Tibial artery (tissue), 4 donors: ENCODE results near the gene CCR3.

Experiments used
- DNase-seq, 2 donors: peaks; one replicate each; pipeline ENCODE4 v3.0.0-alpha.2; 2019
- H3K27ac ChIP-seq, 2 donors: fragments of 200-600 bp; sonication (generic) in 1 of 2; 1 replicate in 1 of 2; 2 replicates in 1 of 2; pipeline ENCODE4 v1.5.1; 2018 to 2019; ENCODE audit warnings: mild to moderate bottlenecking in 1 of 2
- H3K27me3 ChIP-seq, 2 donors: fragments of 200-600 bp; sonication (generic) in 1 of 2; one replicate each; pipeline versions ENCODE4 v1.5.1 to v1.6.0; 2016 to 2019
- H3K36me3 ChIP-seq, 3 donors: fragments of 200-600 bp; sonication (generic) in 2 of 3; one replicate each; pipeline ENCODE4 v1.5.1; 2016 to 2019; ENCODE audit warnings: mild to moderate bottlenecking in 2 of 3
- H3K4me1 ChIP-seq, 4 donors: fragments of 200-600 bp; sonication (generic) in 2 of 4; 1 replicate in 3 of 4; 2 replicates in 1 of 4; pipeline ENCODE4 v1.5.1; 2016 to 2019
- H3K4me3 ChIP-seq, 2 donors: fragments of 200-600 bp; sonication (generic) in 1 of 2; 1 replicate in 1 of 2; 2 replicates in 1 of 2; pipeline ENCODE4 v1.5.1; 2018 to 2019; ENCODE audit warnings: mild to moderate bottlenecking in 2 of 2
- H3K9me3 ChIP-seq, 3 donors: fragments of 200-600 bp; sonication (generic) in 1 of 3; one replicate each; pipeline ENCODE4 v1.5.1; 2016 to 2019
- intact Hi-C: fragments of 100-400 bp; cut with DNase I; formaldehyde crosslinking; loops from one replicate; pipeline ENCODE4 v1.15.0; 2023; ENCODE audit warnings: low total_unique reads
- TF ChIP-seq, protein P1 (sequence below), 2 experiments: fragments of 200-600 bp in 1 of 2; fragments of 450-650 bp in 1 of 2; IDR thresholded peaks; one replicate each; pipeline ENCODE4 v1.5.1; 2017 to 2019; ENCODE audit warnings: antibody characterized with exemption in 2 of 2, mild to moderate bottlenecking in 1 of 2, moderate library complexity in 1 of 2

Gene CCR3

DNA sequence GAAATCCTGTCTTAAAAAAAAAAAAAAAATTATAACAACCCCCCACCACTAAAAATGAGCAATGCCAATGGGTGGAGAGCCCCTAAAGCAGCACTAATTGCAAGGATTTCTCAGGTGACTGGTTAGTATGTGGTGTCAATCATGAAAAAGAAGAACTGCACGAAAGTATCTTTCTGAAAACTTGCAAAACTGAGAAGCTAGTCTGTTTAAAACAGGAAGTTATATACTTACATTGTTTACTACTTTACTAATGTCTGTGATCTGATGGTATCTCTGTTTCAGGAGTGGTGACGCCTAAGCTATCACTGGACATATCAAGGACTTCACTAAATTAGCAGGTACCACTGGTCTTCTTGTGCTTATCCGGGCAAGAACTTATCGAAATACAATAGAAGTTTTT, at the start of gene CCR3:
TSS of gene CCR3 (plus strand) at position 341 of the 400 bp plus-strand sequence. CDS start 22,699 bp downstream, outside the sequence.
- intact Hi-C loops, result no loop called here
- H3K27me3 ChIP-seq, result no peaks in the 10 kb centered on the region
- TF ChIP-seq, protein P1, sequence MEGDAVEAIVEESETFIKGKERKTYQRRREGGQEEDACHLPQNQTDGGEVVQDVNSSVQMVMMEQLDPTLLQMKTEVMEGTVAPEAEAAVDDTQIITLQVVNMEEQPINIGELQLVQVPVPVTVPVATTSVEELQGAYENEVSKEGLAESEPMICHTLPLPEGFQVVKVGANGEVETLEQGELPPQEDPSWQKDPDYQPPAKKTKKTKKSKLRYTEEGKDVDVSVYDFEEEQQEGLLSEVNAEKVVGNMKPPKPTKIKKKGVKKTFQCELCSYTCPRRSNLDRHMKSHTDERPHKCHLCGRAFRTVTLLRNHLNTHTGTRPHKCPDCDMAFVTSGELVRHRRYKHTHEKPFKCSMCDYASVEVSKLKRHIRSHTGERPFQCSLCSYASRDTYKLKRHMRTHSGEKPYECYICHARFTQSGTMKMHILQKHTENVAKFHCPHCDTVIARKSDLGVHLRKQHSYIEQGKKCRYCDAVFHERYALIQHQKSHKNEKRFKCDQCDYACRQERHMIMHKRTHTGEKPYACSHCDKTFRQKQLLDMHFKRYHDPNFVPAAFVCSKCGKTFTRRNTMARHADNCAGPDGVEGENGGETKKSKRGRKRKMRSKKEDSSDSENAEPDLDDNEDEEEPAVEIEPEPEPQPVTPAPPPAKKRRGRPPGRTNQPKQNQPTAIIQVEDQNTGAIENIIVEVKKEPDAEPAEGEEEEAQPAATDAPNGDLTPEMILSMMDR (IDR thresholded peaks at IDR 0.05), result no peak
- no peaks in the 10 kb centered on the region for H3K9me3 ChIP-seq
- DNase-seq, result no peak
- no peaks in the 10 kb centered on the region for H3K36me3 ChIP-seq
- no peak within 1 kb of the TSS for H3K4me3 ChIP-seq
- H3K4me1 ChIP-seq, result no peaks in the 10 kb centered on the region
- no peak within 1 kb of the TSS for H3K27ac ChIP-seq

DNA sequence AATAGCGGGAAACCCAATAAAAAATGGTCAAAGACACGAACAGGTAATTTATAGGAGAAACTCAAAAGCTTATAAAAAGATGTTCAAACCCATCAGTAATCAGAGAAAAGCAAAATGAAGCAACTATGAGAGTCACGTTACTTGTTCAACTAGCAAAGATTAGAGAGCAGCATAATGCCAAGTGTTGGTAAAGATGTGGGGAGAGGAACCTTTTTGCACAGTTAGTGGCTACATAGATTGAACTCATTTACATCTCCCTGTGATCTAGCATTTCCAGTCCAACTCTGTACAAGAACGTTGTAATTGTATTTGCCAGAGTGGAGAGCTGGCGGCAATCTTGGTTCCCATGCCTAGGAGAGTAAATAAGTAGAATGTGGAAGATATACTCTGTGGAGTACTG, 49.3 kb upstream of the CCR3 start:
- H3K9me3 ChIP-seq, result peaks cover 0 to 28% (median 13%) of the 10 kb centered on the region in 3 donors
- no peak overlapping the region for H3K27ac ChIP-seq
- no peak overlapping the region for H3K4me3 ChIP-seq
- H3K36me3 ChIP-seq, result no peaks in the 10 kb centered on the region
- TF ChIP-seq, protein P1 (IDR thresholded peaks at IDR 0.05), result no peak
- intact Hi-C loops, result no loop called here
- H3K4me1 ChIP-seq, result no peaks in the 10 kb centered on the region
- no peaks in the 10 kb centered on the region for H3K27me3 ChIP-seq
- DNase-seq, result no peak

DNA sequence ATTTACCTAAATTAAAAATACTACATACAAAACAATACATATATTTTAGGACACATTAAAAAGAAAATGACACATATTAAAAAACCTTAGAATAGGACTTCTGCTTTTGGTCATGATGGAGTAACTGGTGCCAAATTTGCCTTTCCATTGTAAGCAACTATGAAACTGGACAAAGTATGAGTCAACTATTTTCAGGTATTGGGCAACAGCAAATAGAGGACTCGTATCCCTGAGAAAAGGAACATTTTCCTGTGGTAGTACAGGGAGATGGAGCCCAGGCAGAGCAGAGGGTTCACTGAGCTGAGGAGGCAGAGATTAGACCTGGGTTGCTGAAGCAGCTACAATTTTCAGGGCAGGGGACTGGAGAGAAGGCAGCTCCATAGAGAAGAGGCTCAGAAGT, 48.8 kb upstream of the CCR3 start:
- TF ChIP-seq, protein P1 (IDR thresholded peaks at IDR 0.05), result no peak
- Histone ChIP-seq H3K27me3 (no peaks in the 10 kb centered on the region), H3K4me1 (no peaks in the 10 kb centered on the region)

DNA sequence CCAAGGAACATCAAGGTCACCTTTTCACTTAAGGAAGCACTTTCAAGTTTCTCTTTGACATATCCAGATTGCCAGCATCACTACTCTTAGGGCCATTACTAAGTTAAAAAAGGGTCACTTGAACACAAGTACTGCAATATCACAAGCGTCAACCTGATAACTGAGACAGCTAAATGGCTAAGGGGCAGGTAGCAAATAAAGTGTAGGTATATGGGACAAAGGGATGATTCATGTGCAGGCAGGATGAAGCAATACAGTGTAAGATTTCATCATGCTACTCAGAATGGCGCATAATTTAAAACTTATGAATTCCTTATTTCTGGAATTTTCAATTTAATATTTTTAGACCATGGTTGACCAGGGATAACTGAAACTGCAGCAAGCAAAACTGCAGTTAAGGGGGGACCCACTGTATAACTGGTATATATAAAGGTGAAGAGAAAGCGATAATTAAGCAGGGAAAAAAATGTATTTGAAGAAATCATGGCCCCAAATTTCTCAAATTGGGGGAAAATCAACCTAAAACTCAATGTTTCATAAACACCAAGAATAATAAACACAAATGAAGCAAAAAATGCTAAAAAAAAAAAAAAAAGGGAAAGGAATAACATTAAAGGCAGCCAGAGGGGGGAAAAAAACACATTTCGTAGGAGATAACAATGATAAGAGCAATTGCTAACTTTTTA, 47.2 kb upstream of the CCR3 start:
- TF ChIP-seq, protein P1 (IDR thresholded peaks at IDR 0.05), result no peak
- H3K36me3 ChIP-seq, result no peaks in the 10 kb centered on the region
- peaks cover 0 to 28% (median 18%) of the 10 kb centered on the region in 3 donors for H3K9me3 ChIP-seq
- DNase-seq, result no peak
- intact Hi-C loops, result no loop called here
- H3K27ac ChIP-seq, result no peak overlapping the region
- no peaks in the 10 kb centered on the region for H3K4me1 ChIP-seq
- H3K27me3 ChIP-seq, result no peaks in the 10 kb centered on the region
- H3K4me3 ChIP-seq, result no peak overlapping the region

More for the DNA sequence above, 48.8 kb upstream of the CCR3 start:
- Histone ChIP-seq H3K4me3 (no peak overlapping the region), H3K27ac (no peak overlapping the region), H3K36me3 (no peaks in the 10 kb centered on the region), H3K9me3 (peaks cover 0 to 28% (median 15%) of the 10 kb centered on the region in 3 donors)
- no peak for DNase-seq
- intact Hi-C loops, result no loop called here

DNA sequence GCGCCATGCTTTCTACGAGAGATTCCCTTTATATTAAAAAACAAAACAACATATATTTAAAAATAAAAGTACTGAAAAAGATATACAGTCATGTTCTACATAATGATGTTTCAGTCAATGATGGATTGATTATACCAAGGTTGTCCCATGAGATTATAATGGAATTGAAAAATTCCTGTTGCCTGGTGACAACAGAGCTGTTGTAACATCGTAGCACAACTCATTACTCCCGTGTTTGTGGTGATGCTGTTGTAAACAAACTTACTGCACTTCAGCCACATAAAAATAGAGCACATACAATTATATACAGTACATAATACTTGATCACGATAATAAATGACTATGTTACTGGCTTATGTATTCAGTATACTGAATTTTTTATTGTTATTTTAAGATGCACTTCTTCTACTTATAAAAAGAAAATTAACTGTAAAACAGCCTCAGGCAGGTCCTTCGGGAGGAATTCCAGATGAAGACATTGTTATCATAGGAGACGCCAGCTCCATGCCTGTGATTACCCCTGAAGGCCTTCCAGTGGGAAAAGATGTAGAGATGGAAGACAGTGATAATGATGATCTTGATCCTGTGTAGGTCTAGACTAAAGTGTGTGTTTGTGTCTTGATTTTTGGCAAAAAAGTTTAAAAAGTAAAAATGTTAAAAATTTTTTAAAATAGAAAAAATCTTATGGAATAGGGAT, 45.9 kb upstream of the CCR3 start:
- no peak overlapping the region for H3K4me3 ChIP-seq
- H3K4me1 ChIP-seq, result no peaks in the 10 kb centered on the region
- intact Hi-C loops, result no loop called here
- no peaks in the 10 kb centered on the region for H3K36me3 ChIP-seq
- peaks cover 0 to 28% (median 18%) of the 10 kb centered on the region in 3 donors for H3K9me3 ChIP-seq
- TF ChIP-seq, protein P1 (IDR thresholded peaks at IDR 0.05), result no peak
- no peak overlapping the region for H3K27ac ChIP-seq
- H3K27me3 ChIP-seq, result no peaks in the 10 kb centered on the region
- no peak for DNase-seq
